Measurements from ENCODE around the gene SEC62.

SEC62 gene, protein sequence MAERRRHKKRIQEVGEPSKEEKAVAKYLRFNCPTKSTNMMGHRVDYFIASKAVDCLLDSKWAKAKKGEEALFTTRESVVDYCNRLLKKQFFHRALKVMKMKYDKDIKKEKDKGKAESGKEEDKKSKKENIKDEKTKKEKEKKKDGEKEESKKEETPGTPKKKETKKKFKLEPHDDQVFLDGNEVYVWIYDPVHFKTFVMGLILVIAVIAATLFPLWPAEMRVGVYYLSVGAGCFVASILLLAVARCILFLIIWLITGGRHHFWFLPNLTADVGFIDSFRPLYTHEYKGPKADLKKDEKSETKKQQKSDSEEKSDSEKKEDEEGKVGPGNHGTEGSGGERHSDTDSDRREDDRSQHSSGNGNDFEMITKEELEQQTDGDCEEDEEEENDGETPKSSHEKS

DNA sequence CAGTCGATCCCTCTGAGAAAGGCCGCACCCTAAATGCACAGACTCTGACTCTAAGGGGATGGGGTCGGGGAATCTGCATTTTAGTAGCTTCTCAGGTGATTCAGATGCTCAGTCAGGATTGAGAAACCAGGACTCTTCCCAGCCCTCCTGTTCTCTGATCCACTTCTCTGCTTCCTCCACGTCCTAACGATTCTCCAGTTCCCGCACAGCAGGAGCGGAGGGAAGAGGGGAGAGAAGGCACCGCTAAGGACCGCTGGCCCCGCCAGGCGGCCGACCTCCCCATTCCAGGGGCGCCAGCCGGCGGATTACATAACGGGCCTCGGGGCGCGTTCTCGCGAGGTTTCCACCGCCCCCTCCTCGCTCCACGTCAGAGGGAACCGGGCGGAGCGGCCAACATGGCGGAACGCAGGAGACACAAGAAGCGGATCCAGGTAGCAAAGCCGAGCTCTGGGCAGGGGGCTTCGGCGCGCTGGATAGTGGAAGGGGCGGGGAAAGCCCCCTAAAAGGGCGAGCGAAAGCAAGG is at the start of gene SEC62:
Gene SEC62 (plus strand): TSS at position 380 of the 523 bp plus-strand sequence. CDS start 16 bp downstream, at position 396.
- peak; percentile 52 for DNase-seq

DNA sequence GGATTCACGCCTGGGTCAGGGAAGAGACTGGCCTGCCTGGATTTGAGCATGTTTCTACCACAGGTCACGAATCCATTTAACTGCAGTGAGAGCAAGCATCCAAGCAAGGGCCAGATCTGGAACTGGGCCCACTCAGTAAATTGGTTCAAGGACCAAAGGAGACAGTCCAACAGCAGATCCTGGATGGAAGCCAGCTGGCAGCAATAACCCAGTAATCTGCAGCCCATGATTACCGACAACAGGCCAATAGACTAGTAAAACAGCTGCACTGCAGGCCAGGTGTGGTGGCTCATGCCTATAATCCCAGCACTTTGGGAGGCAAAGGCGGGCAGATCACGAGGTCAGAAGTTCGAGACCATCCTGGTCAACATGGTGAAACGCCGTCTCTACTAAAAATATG is 43.4 kb upstream of the SEC62 start:
- no peak for DNase-seq

DNA sequence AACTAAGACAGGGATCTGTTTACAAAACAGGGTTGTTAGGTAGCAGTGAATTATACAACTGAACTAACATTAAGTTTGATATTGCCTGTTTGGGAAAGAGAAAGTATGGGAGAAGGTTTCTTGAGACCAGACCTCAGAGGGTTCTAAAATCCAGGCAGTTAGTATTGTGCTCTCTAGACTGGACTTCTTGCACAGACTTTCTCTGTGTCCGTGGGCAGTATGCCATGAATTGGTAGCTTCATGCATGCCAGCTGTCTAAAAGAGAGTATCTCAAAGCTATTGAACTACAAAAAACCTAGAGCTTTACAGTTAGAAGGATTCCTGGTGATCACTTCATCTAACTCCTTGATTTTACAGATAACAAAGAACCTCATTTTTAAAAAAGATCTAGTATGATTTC is 42.8 kb upstream of the SEC62 start:
- DNase-seq: no peak

DNA sequence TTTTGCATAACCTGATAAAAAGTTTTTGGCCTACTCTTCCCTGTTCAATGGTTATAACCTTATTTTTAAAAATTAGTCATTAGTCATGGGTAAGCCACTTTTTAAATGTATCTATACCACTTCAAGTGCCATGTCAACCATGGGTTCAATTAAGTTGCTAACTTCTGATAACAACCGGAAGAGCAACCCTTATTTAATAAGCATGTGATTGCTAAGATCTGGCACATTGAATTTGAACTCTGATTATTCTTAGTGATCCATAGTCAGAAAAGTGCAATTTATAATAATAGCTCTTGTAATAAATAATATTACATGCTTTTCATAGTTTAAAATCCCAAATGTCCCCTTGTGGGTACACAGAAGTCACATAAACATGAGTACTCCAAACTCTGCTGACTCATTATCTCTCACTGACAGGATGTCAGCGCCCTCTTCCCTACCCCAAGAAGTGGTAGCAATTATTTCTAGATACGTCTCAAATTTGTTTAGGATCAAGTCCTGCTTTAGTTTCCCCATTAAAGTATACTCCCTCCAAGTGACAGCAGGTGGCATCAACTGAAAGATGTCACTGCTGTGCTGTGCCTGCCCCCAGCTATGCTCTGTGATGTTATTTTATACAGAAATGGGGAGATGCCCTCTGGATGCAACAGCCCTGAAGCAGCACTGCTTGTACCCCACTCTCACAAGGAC is 36.6 kb upstream of the SEC62 start:
- DNase-seq: no peak

DNA sequence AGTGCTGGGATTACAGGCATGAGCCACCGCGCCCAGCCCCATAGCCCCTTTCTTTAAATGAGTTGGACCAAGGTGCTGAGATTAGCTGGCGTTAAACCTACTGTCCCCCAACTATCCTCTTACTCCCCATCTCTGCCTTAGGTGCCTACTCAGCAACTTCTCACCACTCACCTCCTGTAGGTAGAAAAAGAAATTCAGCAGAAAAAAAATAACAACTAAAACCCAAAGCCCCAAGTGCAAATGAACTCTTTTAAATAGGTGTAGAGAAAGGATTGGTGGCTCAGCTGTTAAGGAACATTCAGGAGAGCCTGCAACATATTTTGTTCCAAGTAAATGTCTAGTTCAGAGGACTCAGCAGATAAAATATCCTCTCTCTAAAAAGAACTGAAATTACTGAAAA is 35.8 kb upstream of the SEC62 start:
- DNase-seq: no peak

DNA sequence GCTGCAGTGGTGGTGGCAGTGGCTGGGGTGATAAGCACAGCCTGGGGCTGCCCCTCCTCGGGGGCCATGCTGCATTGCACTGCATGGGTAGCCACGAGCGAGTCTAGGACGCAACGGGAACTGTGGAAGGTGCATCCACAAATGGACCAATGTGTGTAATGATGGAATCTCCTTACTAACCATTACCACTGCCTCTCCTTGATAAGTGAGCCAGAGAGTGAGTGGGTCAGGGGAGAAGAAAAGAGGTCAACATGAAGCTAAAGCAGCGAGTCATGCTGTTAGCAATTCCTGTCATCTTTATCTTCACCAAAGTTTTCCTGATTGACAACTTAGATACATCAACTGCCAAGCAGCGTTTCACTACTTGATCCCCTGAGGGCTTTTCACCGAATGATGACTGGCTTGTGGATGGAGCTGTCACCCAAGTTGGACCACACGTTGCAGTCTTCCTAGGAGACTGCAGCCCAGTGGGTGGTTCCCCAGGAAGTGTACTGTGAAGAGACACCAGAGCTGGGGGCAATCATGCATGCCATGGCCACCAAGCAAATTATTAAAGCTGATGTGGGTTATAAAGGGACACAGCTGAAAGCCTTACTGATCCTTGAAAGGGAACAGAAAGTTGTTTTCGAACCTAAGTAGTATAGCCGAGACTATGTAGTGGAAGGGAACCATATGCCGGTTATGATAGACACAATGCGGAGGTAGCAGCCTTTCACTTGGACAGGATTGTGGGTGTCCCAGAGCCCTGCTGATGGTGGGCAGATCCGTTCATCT is 34.7 kb upstream of the SEC62 start:
- DNase-seq: no peak

DNA sequence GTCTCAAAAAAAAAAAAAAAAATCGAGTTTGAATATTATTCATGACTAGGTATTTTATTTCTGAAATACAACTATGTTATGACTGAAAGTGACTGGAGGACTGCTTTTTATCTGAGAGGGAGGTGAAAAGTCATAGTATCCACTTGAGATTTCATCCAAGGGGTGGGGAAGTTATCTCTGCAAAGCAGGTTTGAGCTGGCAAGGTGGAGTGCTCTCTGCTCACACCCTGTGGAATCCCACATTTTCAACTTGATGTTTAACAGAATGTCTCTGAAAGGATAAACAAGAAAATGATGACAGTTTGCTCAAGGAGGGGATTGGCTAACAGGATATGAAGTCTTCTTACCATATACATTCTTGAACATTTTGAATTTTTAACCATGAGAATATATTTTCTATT is 27.3 kb upstream of the SEC62 start:
- DNase-seq: no peak

DNA sequence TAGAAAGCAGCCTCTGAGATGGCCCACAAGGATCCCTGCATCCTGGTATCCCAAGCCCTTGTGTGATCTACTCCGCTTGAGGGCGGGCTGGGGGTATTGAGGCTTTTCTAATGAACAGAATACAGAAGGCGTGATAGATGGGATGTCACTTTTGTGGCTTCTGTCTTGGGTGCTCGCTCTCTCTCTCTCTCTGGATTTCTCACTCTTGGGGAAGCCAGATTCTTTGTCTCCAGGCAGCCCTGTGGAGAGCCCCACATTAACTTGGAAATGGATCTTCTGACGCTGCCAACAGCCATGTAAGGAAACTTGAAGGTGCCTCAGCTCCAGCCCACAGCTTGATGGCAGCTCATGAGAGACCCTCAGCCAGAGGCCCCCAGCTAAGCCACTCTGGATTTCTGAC is 26.9 kb upstream of the SEC62 start:
- DNase-seq: no peak

DNA sequence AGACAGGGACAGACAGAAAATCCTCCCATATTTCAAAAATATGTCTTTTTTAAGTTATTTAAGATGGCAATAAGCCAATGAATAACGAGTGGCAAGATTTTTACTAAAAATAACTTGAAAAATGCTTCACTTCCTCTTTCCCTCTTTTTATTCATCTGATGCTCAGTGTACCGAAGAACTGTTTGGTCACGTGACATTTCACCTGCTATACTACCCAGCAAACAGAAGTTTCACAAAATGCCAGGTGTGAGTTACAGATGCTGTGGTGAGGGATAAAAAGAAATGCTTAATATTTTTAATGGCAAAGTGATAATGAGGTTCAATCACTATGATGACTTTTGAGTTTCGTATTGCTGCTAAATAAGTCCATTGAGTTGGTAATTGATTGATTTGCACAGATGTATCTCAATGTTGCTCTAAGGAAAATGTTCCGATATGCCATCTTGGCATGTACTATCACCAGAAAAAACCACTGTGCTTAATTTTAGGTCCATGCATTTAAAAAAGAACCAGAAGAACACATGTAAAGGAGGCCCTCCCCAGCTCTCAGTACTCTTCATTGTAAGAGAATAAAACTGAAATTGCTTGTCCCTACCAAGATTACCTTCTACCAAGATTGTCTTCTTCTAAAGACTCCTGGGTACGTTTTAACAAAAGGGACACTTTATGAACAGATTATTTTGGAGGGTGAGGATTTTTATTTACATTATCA is 26.0 kb upstream of the SEC62 start:
- DNase-seq: no peak

DNA sequence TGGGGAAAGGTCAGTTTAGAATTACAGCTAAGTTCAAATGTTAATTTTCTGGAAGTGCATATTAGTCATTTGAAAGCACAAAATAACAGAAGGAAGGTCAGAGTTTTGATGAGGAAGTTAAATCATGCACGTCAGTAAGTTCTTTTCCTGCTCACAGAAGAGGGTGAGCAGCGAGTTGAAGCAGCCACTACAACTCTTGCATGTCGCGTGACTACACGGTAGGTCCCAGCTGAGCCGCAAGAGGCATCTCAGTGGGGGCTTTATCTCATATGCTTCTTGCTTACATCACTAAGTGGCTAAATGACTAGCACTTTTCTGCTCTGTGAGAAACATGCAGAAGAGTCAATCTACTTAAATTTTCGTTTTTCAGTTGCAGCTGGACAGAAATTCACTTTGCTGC is 21.3 kb upstream of the SEC62 start:
- DNase-seq: no peak

DNA sequence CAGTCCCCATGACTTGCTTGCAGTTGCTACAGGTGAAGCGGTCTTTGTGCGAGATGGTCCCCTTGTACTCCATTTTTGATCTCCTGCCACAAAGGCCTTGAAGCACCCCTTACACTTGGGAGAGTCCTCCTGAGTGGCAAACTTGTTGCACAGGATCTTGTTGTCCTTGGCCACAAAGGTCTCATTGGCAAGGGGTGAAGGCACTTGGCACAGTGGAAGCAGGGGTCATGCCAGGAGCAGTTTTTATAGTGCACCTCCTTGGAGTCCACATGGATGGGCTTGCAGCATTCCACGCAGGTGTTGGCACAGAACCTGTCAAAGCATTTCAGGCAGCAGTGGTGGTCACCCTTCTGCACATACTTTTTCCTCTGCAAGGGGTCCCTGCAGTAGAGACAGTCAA is 20.3 kb upstream of the SEC62 start:
- DNase-seq: no peak

DNA sequence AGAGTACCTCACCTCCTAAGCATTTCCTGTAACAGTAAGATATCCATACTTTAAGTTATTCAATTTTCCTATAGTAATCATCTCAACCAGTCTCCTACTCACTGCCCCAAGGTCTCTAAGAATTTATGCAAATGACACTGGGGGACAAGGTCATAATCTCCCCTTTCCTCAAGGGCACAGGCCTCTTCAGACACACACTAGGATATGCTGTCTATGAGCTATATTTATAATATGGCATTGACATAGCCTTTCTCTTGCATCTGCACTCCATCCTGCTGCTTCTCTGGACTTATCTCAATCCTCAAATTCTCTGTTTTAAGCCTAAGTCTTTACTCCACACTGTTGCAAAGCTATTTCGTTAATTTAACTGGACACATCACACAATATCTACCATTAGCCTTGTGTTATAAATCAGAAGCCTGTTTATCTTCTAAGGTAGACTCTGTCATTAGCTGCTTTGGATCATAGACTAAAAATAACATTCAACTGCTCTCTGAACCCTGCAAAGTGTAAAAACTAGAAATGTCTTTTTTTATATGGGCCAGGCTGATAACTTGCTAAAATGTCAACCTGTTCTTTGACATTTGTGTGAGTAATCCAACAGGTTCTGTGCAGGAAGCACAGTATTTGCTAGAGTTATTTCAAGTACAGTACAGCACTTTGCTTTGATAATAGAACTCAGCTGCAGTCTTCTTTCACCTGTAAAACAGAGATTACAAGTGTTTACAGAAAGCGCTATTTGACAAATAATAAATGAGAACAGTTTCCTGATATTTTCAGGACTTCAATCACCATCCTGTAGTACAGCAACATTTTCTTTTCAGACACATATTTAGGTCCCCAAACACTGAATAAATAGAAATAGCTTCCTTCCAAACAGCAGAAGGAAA is 17.8 kb upstream of the SEC62 start:
- peak; percentile 10 for DNase-seq

DNA sequence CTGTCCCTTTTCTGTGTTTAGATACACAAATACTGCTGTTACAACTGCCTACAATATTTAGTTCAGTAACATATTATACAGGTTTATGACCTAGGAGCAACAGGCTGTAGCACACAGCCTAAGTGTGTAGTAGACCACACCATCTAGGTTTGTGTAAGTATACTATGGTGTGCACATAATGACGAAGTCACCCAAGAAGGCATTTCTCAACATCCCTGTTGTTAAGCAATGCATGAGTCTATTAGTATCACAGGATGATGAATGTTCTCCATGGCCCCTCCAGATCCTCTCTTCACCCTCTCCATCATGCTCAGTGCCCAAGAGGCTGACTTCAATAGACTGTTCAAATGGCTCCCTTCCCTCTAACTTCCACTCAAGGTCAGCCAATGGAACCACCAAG is 14.6 kb upstream of the SEC62 start:
- no peak for DNase-seq

DNA sequence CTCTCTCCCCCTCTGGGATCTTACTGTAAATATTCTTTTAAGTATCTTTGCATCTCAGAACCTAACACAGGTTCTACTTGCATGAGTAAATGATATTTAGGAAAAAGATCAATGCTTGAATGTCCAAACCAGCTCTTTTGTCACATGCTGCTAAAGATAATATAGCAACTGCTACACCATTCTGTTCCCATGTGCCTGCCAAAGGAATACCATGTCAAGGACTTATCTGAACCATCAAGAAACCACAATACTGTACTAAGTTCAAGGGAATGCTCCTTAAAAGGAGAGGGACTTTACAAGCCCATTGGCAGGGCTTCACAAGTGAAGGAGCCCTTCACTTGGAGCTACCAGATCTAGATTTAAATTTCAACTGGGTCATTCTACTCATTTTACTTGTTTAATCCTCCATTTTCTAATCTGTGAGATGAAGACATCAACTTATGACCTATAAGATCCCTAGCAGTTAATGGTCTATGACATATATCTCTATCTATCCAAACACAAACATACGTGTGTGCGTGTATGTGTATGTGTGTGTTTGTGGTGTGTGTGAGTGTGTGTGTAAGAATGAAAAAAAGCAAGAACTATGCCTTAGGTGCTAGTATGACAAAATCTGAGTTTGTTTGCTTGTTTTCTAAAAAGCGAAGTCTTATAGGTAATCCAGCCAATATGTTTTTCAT is 13.0 kb upstream of the SEC62 start:
- DNase-seq: no peak

DNA sequence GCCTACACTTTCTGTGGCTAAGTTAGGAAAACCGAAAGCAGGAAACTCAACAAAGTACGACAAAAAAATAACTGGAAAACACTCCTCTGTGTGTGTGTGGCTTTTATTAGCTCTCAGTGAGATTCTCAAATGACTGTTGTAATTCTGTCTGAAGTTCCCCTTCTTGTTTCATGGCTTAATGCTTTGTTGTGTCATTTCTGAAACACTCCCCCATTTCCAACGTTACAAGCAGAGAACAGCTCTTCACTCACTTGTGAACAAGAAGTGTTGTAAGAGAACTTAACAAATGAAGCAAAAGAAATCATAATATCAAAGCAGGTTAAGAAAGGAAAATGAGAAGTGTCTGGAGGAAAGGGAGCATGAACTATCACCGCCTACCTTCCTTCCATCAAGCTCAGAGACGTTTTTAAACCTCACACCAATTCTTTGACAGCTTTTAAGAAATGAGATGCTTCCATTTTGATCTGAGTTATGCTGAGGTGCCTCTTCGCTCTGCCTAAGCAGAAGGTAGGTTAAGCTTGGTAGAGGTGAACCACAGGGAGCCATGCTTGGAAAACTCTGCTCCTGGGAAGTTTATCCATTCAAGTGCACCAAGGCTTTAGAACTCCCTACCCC is 12.4 kb upstream of the SEC62 start:
- no peak for DNase-seq

DNA sequence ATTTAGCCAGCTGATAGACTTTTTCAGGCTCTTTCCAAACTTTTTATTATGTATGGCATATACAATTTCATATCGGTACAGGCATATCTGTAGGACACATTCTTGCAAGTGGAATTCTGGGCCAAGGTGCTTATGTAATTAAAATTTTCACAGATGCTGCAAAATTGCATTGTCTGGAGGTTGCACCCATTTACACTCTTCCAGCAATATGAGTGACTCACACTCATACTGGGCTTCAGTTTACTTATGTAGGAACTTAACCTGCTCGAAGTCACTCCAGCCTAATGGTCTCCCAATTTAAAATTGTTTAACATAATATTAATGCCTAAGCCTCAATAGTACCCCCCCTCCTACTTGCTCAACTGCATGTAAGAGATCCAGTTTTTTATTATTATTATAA is 11.2 kb upstream of the SEC62 start:
- no peak for DNase-seq

DNA sequence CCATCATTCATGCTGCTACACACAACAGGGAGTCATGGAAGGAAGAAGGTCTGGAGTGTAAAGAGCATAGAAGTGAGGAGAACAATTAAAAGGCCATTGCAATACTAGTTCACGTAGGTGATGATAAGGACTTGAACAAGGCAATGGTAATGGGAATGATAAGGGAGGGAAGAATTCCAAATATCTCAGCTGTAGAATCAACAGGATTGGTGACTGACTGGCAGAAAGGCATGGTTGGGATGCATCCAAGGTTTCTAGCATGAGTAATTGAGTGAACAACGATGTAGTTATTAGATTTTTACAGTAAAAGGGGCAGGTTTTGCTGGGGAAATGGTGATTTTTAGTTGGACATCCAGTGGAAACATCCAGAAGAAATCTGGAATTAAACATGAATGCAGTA is 2.4 kb upstream of the SEC62 start:
- no peak for DNase-seq

DNA sequence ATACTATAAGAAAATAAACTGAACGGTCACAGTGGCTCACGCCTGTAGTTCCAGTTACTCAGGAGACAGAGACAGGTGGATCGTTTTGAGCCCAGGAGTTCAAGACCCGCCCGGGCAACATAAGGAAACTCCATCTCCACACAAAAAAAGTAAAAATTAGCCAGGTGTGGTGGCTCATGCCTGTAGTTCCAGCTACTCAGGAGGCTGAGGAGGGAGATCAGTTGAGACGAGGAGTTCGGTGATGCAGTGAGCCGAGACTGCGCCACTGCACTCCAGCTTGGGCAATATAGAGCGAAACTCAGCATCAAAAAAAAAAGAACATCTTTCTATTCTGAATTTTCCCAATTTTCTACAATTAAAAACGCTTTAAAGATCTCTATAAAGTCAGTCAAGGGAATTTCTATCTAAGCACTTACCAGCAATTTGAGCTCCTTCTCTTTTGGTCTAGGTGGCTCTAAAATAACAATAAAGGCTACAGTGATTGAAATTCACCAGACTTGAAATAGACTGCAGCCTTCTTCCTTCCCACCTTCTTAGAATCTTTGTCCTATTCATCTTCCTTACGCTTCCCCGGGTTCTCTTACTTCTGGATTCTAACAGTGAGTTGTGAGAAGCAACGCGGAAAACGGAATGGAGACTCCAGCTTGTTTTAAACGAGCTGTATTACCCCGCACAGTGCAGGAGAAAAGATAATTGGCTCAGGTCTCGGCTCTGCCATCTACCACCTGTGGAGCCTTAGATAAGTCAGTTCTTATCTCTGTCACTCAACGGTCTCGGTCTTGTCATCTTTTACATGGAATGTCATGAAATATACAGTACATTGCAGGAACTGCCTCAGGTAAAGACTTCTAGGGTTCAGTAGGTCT is 812 bp upstream of the SEC62 start:
- peak; percentile 45 for DNase-seq
